ENCODE measurements around the gene RAB11FIP2.

Gene RAB11FIP2

GRCh38 chr10:118033905-118034304, 12.8 kb downstream of the RAB11FIP2 start:
- no peak for DNase-seq (ENCODE audit: low read depth)

GRCh38 chr10:118032564-118032963, 14.2 kb downstream of the RAB11FIP2 start:
- DNase-seq (ENCODE audit: low read depth) = no peak

- no peak for DNase-seq (ENCODE audit: low read depth)
These were observed 15.2 kb downstream of the RAB11FIP2 start for GRCh38 chr10:118031351-118032075.

- DNase-seq (ENCODE audit: low read depth) = no peak
These were observed 18.1 kb downstream of the RAB11FIP2 start for GRCh38 chr10:118028619-118029018.

GRCh38 chr10:118027397-118027796, 19.3 kb downstream of the RAB11FIP2 start:
- no peak for DNase-seq (ENCODE audit: low read depth)

GRCh38 chr10:118026936-118027335, 19.8 kb downstream of the RAB11FIP2 start:
- DNase-seq (ENCODE audit: low read depth) = no peak

- no peak for DNase-seq (ENCODE audit: low read depth)
These were observed 26.4 kb downstream of the RAB11FIP2 start for GRCh38 chr10:118020365-118020764.

- DNase-seq (ENCODE audit: low read depth) = no peak
These were observed 28.9 kb downstream of the RAB11FIP2 start for GRCh38 chr10:118017850-118018249.

GRCh38 chr10:118017071-118017740, 29.5 kb downstream of the RAB11FIP2 start:
- DNase-seq (ENCODE audit: low read depth) = no peak

GRCh38 chr10:118012952-118013525, 33.7 kb downstream of the RAB11FIP2 start:
- no peak for DNase-seq (ENCODE audit: low read depth)

- no peak for DNase-seq (ENCODE audit: low read depth)
These were observed 39.0 kb downstream of the RAB11FIP2 start for GRCh38 chr10:118007773-118008172.

GRCh38 chr10:118003126-118003525, 43.6 kb downstream of the RAB11FIP2 start:
- no peak for DNase-seq (ENCODE audit: low read depth)

GRCh38 chr10:118002581-118002980, 44.2 kb downstream of the RAB11FIP2 start:
- DNase-seq (ENCODE audit: low read depth) = no peak

GRCh38 chr10:117997673-117998072, 49.1 kb downstream of the RAB11FIP2 start:
- no peak for DNase-seq (ENCODE audit: low read depth)

GRCh38 chr10:117996709-117997108, 50.0 kb downstream of the RAB11FIP2 start:
- DNase-seq (ENCODE audit: low read depth) = no peak

GRCh38 chr10:117994771-117995170, 52.0 kb downstream of the RAB11FIP2 start:
- no peak for DNase-seq (ENCODE audit: low read depth)

- no peak for DNase-seq (ENCODE audit: low read depth)
These were observed 53.6 kb downstream of the RAB11FIP2 start for GRCh38 chr10:117993166-117993565.

GRCh38 chr10:117991701-117992100, 55.0 kb downstream of the RAB11FIP2 start:
- no peak for DNase-seq (ENCODE audit: low read depth)

- DNase-seq (ENCODE audit: low read depth) = no peak
These were observed 56.8 kb downstream of the RAB11FIP2 start for GRCh38 chr10:117989962-117990361.

- no peak for DNase-seq (ENCODE audit: low read depth)
These were observed 57.9 kb downstream of the RAB11FIP2 start for GRCh38 chr10:117988814-117989213.

- no peak for DNase-seq (ENCODE audit: low read depth)
These were observed 59.4 kb downstream of the RAB11FIP2 start for GRCh38 chr10:117987244-117987909.

- DNase-seq (ENCODE audit: low read depth) = no peak
These were observed 62.8 kb downstream of the RAB11FIP2 start for GRCh38 chr10:117983961-117984360.
